HL-60 (cell line): Measurements from ENCODE around the gene LYSMD2.

Source experiments
- DNase-seq, 2 experiments: peaks; one replicate each; pipeline ENCODE4 v3.0.0-alpha.2; 2010 to 2020; ENCODE audit warnings: low read depth in 1 of 2, low spot score in 1 of 2
- H3K27ac ChIP-seq: fragments of 250-450 bp; sonication (Bioruptor Pico); replicated peaks from 2 replicates; pipeline ENCODE4 v1.5.1; 2020; ENCODE audit warnings: mild to moderate bottlenecking, moderate library complexity
- H3K27me3 ChIP-seq: fragments of 250-450 bp; sonication (Bioruptor Pico); 2 replicates; pipeline ENCODE4 v1.5.1; 2021; ENCODE audit warnings: mild to moderate bottlenecking, moderate library complexity; ENCODE audit not compliant: insufficient read depth, poor library complexity, severe bottlenecking
- H3K4me3 ChIP-seq: replicated peaks from 2 replicates; pipeline ENCODE4 v1.5.1; 2011; ENCODE audit warnings: mild to moderate bottlenecking, control low read depth, low read length; ENCODE audit not compliant: insufficient read depth
- GABPA ChIP-seq: IDR thresholded peaks from 2 replicates; pipeline ENCODE4 v1.6.1; 2012; ENCODE audit warnings: low read depth
- POLR2AphosphoS5 ChIP-seq: IDR thresholded peaks from 2 replicates; pipeline ENCODE4 v1.6.1; 2012; ENCODE audit warnings: low read depth
- SPI1 ChIP-seq: IDR thresholded peaks from 2 replicates; pipeline ENCODE4 v1.6.1; 2012; ENCODE audit warnings: low read depth, mild to moderate bottlenecking, borderline replicate concordance
- TF ChIP-seq, protein P1 (sequence below): IDR thresholded peaks from one replicate; pipeline ENCODE4 v1.5.1; 2011; ENCODE audit warnings: low read length, control low read depth, inconsistent platforms; ENCODE audit not compliant: insufficient read depth
- TF ChIP-seq, protein P2 (sequence below): IDR thresholded peaks from 2 replicates; pipeline ENCODE4 v1.6.1; 2012; ENCODE audit warnings: low read depth; ENCODE audit not compliant: insufficient replicate concordance

The LYSMD2 gene

DNA sequence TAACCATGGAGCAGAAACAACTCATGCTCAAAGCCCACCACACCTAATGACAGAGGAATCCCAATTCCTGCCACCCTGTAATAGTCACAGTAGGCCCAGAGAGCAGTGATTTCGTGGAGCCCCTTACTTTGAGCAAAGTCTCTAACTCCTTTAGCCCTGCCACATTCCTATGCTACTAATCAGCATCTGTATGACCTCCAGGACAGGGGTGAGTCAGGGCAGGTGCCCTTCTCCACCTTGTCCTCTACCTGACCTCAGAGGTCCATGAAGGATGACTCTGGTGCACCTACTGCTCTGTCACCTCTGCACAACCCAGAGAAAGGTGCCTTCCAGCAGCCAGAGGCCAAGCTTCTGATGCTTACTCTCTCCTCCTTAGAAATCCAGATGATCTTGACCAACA is 62.2 kb downstream of the LYSMD2 start:
- DNase-seq, result no peak
- H3K4me3 ChIP-seq, result no peak overlapping the region
- no peak for TF ChIP-seq GABPA
- TF ChIP-seq, protein P1, sequence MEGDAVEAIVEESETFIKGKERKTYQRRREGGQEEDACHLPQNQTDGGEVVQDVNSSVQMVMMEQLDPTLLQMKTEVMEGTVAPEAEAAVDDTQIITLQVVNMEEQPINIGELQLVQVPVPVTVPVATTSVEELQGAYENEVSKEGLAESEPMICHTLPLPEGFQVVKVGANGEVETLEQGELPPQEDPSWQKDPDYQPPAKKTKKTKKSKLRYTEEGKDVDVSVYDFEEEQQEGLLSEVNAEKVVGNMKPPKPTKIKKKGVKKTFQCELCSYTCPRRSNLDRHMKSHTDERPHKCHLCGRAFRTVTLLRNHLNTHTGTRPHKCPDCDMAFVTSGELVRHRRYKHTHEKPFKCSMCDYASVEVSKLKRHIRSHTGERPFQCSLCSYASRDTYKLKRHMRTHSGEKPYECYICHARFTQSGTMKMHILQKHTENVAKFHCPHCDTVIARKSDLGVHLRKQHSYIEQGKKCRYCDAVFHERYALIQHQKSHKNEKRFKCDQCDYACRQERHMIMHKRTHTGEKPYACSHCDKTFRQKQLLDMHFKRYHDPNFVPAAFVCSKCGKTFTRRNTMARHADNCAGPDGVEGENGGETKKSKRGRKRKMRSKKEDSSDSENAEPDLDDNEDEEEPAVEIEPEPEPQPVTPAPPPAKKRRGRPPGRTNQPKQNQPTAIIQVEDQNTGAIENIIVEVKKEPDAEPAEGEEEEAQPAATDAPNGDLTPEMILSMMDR, result no peak
- TF ChIP-seq, protein P2, sequence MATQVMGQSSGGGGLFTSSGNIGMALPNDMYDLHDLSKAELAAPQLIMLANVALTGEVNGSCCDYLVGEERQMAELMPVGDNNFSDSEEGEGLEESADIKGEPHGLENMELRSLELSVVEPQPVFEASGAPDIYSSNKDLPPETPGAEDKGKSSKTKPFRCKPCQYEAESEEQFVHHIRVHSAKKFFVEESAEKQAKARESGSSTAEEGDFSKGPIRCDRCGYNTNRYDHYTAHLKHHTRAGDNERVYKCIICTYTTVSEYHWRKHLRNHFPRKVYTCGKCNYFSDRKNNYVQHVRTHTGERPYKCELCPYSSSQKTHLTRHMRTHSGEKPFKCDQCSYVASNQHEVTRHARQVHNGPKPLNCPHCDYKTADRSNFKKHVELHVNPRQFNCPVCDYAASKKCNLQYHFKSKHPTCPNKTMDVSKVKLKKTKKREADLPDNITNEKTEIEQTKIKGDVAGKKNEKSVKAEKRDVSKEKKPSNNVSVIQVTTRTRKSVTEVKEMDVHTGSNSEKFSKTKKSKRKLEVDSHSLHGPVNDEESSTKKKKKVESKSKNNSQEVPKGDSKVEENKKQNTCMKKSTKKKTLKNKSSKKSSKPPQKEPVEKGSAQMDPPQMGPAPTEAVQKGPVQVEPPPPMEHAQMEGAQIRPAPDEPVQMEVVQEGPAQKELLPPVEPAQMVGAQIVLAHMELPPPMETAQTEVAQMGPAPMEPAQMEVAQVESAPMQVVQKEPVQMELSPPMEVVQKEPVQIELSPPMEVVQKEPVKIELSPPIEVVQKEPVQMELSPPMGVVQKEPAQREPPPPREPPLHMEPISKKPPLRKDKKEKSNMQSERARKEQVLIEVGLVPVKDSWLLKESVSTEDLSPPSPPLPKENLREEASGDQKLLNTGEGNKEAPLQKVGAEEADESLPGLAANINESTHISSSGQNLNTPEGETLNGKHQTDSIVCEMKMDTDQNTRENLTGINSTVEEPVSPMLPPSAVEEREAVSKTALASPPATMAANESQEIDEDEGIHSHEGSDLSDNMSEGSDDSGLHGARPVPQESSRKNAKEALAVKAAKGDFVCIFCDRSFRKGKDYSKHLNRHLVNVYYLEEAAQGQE, result no peak
- no peak for TF ChIP-seq SPI1
- no peak for TF ChIP-seq POLR2AphosphoS5
- H3K27ac ChIP-seq, result no peak overlapping the region
- no peaks in the 10 kb centered on the region for H3K27me3 ChIP-seq
